Gastroesophageal sphincter (tissue), 3 donors: ENCODE measurements around the gene SH3RF1.

Source experiments
- CTCF ChIP-seq, 4 experiments: fragments of 200-600 bp in 2 of 4; fragments of 450-650 bp in 2 of 4; sonication (generic) in 1 of 4; IDR thresholded peaks; one replicate each; pipeline ENCODE4 v1.5.1; 2017 to 2019; ENCODE audit warnings: antibody characterized with exemption in 4 of 4, mild to moderate bottlenecking in 2 of 4, moderate library complexity in 2 of 4
- EP300 ChIP-seq: sonication (generic); formaldehyde crosslinking; IDR thresholded peaks from one replicate; pipeline ENCODE4 v1.6.1; 2017; ENCODE audit warnings: antibody characterized with exemption, mild to moderate bottlenecking
- POLR2A ChIP-seq, 2 donors: fragments of 450-650 bp; IDR thresholded peaks; one replicate each; pipeline ENCODE4 v1.6.1; 2017; ENCODE audit warnings: antibody characterized with exemption in 2 of 2, mild to moderate bottlenecking in 2 of 2, moderate library complexity in 1 of 2
- POLR2AphosphoS5 ChIP-seq: sonication (generic); formaldehyde crosslinking; IDR thresholded peaks from one replicate; pipeline ENCODE4 v1.6.1; 2017; ENCODE audit warnings: antibody characterized with exemption

DNA sequence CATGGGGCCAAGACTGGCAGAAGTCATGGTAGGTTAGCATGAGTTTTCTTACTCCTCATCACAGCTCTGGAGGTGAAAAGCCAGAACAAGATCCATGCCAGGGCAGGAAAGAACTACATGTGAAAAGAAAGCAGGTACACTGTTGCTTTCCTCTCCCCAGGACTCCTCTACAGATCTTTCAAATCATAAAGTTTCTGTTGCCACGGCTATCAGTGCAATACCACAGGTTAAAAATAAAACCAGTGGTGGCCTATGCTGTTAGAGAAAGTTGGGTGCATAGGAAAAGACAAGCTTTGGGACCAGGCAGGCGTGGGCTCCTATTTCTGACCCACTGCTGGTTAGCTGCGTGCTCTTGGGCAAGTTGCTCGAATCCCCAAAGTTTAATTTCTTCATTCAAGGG lies 81.4 kb downstream of the SH3RF1 start:
- TF ChIP-seq CTCF (IDR thresholded peaks at IDR 0.05) (no peak), POLR2A (IDR thresholded peaks at IDR 0.05) (no peak), EP300 (no peak), POLR2AphosphoS5 (no peak)
